ENCODE results near the gene RNF167.

Gene RNF167

DNA sequence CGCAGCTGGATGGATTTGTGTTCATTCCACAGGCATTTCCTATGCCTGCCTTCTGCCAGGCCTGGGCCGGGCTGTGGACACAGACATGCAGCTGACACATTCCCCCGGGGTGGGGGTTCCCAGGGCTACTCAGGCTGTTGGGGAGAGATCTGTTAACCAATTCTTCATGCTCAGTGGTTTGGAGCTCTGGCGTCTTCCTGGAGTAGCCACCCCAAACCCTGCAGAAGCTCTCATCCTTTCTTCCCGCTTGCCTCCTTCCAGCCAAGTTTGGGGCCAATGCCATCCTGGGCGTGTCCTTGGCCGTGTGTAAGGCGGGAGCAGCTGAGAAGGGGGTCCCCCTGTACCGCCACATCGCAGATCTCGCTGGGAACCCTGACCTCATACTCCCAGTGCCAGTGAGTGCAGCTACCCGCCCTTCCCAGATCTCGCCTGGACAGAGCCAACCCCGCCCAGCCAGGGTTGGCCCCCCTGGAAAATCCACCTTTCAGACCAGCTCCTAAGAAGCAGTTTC is 13.4 kb downstream of the RNF167 start:
- DNase-seq (ENCODE audit: low read depth in 2 of 2), result no peak

DNA sequence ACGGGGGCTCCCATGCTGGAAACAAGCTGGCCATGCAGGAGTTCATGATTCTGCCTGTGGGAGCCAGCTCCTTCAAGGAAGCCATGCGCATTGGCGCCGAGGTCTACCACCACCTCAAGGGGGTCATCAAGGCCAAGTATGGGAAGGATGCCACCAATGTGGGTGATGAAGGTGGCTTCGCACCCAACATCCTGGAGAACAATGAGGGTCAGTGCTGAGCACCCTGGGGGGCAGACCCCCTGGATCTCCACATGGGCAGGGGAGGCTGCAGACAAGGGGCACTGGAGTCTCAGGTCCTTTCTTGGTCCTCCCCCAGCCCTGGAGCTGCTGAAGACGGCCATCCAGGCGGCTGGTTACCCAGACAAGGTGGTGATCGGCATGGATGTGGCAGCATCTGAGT is 15.0 kb downstream of the RNF167 start:
- DNase-seq (ENCODE audit: low read depth in 2 of 2), result no peak

DNA sequence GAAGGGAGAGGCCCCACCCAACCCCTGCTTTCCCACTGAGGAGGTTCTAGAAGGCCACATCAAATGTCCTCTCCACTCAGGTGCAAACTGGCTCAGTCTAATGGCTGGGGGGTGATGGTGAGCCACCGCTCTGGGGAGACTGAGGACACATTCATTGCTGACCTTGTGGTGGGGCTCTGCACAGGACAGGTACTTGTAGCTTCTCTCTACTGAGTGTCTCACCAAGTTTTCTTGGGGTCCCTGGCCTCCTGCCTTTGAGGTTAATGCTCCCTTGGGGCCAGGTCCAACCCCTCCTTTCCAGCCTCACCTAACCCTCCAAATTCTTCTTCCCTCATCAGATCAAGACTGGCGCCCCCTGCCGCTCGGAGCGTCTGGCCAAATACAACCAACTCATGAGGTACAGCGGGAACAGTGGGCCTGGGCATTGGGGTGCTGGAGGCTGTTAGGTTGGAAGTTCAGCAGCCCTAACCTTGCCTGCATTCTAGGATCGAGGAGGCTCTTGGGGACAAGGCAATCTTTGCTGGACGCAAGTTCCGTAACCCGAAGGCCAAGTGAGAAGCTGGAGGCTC is 16.5 kb downstream of the RNF167 start:
- DNase-seq (ENCODE audit: low read depth in 2 of 2), result peak; percentile 26 to 29

DNA sequence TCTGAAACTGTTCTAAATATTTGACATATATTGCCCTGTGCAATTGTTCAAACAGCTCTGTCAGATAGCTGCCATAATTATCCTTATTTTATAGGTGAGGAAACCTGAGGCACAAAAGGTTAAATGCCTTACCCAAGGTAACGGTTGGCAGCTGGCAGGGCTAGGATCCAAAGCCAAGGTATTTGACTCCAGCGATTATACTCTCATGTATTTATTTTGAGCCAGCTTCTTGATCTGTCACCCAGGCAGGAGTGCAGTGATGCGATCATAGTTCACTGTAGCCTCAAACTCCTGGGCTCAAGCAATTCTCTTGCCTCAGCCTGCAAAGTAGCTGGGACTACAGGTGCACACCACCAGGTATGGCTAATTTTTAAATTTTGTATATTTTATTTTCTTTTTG is 18.0 kb downstream of the RNF167 start:
- no peak for DNase-seq (ENCODE audit: low read depth in 2 of 2)

DNA sequence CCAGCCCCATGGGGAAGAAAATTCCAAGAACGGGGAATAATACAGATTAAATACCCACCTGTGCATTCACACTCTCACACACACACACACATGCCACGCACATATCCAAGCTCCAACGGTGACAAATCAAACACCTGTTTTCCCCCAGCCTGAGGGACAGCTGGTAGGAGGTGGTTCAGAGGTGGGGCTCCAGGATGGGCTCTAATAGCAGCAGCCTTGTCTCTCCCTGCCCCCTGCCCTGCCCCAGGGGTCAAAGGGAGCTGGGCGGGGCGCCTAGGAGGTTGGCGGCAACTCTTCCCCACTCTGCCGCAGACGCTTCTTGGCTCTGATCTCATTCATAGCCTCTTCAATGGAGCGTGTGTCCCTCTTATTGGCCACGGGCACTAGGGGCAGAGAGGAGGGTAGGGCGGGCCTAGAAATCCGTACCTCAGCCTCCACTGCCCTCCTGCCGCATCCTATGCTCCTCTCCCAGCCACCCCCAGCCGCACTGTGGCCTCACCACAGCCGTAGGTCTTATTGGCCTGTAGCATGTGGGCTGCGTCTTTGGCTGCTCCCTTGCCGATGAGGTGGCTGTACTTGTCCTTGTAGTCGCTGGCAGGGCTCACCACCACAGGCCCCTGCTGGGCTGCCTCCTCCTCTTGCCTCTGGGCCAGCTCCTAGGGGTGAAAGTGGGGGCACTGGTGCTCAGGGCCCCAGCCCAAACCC is 19.3 kb downstream of the RNF167 start:
- DNase-seq (ENCODE audit: low read depth in 2 of 2), result no peak

DNA sequence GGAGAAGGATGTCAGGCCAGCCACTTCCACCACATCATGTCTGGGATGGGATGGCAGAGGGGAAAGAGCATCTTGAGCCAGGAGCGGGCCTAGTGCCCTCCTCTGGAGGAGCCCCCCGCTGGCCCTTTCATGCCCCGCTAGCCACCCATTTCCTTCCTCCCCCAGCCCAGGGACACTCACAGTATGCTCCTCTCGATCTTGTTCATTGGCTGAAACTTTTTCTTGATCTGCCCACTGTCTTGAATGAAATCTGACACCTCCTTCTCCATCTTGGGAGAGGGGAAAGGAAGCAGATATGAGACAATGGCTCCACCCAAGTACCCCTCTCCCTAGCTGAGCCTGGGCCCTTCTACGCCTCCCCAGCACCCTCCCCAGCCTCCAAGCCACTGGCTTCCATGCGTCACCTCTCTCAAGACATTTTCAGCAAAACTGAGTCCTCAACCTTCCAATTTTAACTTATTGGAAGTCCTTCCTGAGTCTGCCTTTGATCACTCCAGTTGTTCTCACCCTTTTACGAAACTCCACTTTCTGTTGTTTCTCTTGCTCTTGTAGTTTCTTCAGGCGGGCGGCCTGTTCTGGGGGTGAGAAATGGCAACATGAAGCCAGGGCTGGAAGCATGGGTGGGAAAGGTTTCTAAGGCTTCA is 20.3 kb downstream of the RNF167 start:
- no peak for DNase-seq (ENCODE audit: low read depth in 2 of 2)

DNA sequence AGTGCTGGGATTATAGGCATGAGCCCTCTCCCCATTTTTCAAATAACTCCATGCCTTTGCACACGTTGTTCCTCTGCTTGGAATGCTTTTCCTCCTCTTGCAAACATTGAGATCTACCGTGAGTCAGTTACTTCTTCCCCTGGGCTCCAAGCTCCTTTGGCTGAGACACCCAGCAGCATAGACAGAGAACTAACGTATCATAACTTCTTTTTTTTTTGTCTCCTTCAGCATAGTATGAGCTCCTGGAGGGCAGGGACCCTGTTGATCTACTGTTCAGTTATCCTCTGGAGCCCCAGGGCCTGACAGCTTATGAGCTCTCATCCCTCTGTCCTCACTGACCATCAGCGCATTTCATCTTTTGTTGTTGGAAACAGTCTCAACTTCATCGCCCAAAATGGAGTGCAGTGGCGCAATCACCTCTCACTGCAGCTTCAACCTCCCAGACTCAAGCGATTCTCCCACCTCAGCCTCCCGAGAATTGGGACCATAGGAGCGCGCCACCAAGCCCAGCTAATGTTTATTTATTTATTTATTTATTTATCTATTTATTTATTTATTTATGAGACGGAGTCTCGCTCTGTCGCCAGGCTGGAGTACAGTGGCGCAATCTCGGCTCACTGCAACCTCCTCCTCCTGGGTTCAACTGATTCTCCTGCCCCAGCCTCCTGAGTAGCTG is 25.4 kb downstream of the RNF167 start:
- DNase-seq (ENCODE audit: low read depth in 2 of 2), result no peak

DNA sequence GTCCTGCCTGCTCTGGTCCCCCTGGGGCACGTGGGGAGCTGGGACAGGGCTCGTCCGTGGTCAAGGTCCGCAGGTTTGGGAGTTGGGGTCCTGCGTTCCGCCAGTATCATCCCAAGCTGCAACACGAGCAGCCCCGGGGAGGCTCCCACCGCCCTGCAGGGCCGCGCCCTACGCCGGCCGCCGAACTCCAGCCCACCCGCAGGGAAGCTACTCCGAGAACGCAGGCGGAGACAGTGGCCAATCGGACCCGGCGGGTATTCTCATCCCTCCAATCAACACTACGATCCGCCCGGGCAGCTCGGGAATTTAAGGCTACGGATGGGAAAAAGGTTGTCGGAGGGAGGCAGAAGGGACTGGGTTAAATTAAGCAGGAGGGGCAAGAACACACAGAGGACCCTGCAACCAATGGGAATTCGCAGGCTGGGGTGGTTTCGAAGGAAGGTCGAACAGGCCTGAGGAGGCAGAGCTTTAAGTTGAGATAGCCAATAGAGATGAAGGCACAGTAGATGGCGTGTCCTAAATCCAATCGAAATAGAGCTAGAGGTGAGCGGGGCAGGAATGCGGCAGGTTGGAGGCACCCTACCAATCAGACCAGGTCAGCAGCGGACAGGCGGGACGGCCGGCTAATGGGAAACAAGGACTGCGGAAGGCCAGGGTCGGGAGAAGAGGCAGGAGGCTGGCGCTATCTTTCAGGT is 26.9 kb downstream of the RNF167 start:
- DNase-seq (ENCODE audit: low read depth in 2 of 2), result peak; percentile 80 to 81

DNA sequence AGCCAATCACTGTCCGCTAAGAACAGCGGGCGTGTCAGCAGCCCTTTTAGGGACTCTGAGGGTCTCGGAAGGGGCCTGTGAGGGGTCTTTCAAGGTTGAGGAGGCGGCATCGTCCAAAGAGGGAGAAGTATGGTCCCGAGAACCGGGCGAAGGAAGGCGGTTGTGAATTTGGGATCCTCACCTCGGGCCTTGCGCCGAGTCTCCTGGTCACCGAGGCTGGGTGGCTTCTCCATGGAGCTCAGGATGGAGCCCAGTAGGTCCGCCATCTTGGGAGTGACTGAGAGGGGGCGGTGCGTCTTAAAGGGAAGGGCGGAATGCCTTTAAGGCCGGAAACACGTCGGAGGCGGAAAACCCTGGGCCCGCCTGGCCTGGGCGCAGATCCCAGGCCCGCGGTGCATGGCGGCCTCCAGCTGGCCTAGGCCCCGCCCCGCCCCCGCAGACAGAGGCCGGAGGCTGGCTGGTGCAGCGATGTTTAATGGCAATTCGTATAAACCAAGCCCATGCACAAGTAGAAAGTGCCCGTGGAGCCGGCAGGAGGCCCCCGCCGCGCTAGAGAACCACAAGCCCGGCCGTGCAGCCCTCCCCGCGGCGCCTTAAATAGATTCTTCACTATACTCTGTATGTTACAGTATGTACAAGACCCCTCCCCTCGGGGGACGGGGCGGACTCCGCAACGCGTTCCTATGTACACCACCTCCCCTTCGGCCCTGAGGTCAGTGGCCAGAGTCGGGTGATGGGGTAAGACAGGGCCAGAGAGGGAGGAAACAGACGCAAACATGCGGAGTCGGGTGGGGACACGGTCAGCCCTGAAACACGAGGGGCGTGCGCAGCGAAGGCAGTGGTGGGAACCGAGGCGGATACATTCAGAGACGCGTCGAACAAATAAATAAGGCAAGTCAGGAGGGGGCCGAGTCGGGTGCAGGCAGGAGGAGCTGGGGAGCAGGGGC is 27.7 kb downstream of the RNF167 start, which contains the start of gene SPAG7:
TSS of gene SPAG7 (minus strand) at position 279 of the 947 bp plus-strand sequence. CDS start at position 266, 13 bp downstream.
- DNase-seq (ENCODE audit: low read depth in 2 of 2), result peak; percentile 90

DNA sequence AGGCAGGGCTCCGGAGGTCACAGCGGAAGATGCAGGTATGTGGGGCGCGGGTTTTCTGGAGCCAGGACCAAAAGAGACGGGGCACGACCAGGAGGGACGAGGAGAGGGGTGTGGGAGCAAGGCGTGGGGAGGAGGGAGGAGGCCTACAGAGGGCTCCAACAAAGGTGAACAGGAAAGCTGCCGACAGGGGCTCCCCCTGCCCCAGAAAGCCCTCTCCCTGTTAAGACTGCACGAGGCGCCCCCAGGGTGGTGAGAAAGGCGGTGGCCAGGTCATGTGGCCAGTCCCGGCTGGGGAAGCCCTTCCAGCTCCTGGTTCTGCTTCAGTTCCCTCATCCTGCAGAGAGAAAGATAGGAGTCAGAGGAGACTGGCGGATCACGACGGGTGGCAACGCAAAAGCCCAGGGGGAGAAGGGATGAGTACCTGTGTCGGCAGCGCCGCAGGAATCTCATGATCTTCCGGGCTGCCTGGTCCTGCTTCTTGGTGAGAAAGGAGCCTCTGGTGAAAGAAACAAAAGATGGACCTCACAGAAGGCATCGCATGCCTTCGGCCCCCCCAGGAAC is 28.5 kb downstream of the RNF167 start:
- peak in 1 of 2 donors; percentile 34 for DNase-seq (ENCODE audit: low read depth in 2 of 2)

DNA sequence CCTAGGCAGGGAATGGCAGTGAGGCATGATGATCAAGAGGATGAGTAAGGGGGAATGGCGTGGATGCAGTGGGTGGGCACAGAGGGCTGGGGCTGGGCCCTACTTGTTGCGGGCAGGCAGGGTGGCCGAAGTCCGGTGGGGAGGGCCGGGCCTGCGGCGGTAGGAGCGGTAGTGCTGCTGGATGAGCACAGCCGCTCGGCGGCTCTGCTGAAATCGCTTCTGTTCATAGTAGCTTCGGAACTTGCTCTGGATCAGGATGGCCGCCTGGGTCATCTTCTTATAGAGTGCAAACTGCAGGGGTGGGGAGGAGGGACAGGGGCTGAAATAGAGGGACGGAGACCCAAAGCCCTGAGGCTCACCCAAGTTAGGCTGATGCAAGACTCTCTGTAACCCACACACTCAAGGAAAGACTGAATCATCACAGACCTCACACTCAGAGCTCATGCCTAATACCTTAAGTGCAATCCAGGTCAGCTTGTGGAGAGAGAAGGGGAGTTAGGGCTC is 29.0 kb downstream of the RNF167 start:
- peak in 1 of 2 donors; percentile 23 for DNase-seq (ENCODE audit: low read depth in 2 of 2)

DNA sequence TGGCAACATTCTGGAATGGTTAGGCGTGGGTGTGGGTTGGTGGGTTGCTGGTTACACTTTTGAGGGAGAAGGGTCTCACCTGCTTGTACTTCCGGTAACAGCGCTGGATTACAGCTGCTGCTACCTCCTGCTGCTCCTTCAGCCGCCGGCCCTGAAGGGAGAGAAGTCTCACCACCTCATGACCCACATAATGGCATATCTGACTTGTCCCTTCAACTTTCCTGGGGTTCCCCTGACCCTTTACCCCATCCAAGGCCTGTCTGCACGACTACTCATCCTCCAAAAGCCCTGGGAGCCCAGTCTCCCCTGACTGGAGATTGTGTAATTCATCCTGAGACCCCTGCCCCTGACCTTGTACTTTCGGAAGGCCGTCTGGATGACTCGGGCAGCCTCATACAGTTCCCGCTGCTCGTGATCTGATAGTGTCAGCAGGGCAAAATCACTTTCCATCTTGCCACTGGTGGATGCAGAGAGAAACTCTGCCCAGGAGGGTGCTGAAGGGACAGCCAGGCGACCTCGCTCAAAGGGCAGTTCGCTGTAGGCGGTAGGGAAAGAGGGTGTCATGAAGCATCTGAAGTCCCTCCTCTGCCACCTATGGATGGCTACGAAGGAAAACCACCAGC is 29.6 kb downstream of the RNF167 start:
- DNase-seq (ENCODE audit: low read depth in 2 of 2), result peak; percentile 23 to 30

DNA sequence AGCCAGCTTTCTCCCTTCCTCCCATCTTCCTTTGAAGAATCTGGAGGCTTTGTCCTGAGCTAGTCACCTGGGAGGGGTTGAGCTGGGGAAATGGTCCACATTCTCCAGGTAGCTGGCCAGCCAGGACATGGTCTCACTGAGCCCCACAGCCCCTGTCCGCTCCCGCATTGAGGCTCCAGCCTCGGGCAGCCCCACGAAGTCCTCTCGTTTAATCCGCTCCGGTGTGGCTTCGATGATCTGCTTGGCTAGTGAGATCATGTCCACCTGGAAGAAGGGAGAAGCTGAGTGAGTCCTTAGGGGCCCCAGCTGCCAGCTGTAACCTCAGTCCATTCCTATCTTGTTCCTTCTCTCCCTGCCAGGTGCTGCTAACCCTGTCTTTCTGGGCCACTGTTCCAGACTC is 30.2 kb downstream of the RNF167 start:
- DNase-seq (ENCODE audit: low read depth in 2 of 2), result no peak

DNA sequence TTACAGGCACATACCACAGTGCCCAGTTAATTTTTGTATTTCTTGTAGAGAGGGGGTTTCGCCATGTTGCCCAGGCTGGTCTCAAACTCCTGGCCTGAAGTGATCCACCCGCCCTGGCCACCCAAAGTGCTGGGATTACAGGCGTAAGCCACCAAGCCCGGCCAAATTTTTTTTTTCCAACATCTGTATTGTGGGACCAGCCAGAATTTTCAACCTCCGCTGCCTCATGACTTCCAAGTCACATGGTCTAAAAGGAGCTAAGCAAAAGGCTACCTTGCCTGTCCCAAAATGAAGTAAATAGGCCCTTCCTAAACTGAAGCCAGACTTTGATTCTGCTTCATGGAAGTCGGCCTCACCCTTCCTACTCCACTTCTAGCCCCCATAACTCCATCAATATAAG is 31.8 kb downstream of the RNF167 start:
- DNase-seq (ENCODE audit: low read depth in 2 of 2), result no peak

DNA sequence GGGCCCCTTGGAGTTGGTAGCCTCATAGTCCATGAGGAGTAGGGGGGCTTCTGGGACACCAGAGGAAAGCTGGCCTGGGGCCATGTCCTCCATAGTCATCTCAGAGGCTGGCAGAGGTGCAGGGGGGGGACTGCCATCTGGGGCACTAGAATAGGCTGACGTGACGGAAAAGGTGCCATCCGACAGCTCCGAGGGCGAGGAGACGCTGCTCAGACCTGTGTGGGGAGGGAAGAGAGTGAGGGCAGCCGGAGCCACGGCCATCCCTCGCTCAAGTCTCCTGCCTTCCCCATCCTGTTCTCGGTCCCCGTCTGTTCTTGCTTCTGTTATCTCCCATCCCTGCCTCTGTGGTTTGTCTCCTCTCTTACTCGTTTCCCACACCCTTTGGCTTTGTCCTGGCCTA is 32.3 kb downstream of the RNF167 start:
- no peak for DNase-seq (ENCODE audit: low read depth in 2 of 2)

DNA sequence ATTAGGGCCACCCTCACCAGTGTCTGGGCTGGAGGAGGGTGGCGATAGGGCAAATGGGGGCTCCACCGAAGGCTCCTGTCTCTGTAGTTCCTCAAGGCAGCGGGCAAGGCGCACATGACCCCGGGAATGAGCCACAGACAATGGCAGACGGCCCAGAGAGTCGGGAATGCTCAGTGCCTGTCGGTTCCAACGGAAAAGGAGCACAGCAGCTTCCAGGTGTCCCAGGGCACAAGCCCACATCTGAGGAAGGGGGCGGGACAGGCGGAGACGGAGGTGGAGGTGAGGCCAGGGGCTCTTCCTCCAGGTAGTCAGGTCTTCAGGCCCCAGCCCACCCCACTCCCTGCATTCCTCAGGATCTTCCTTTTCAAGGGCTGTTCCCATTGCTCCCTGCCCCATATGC is 32.7 kb downstream of the RNF167 start:
- no peak for DNase-seq (ENCODE audit: low read depth in 2 of 2)

DNA sequence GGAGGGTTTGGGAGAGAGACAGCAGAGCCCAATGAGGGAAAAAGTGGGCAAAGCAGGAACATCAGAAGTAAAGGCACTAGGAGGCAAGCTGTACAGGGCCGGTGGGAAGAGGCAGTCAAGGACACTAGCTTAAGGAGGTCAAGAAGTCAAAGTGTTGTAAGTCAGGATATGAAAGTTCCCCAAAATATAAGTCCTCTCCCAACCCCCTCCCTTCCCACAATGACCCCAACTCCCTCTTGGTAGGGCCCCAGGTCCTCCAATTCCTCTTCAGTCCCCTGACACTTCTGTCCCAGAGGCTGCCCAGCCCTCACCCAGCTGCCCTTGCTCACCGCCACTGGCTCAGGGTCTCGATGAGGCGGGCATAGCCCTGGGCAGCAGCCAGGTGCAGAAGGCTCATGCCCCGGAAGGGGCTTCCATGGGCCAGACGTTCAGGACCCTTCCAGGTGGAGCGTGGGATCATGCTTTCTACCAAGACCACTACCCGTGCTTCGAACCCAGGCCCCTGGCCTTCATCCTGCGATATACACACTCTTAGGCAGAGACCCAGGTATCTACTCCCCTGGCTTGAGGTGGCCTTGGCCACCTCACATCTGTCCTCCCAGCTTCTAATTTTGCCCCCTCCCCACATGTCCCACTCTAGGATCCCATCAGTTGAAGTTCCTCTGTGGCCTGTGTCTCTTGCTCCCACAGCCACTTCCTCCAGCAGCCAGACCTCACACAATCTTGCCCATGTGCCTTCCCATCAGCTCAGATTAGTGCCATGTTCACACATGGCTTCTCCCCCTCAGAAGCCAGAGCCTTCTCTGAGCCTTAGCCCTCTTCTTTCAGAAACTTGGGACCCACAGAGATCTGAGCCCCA is 33.4 kb downstream of the RNF167 start:
- no peak for DNase-seq (ENCODE audit: low read depth in 2 of 2)

DNA sequence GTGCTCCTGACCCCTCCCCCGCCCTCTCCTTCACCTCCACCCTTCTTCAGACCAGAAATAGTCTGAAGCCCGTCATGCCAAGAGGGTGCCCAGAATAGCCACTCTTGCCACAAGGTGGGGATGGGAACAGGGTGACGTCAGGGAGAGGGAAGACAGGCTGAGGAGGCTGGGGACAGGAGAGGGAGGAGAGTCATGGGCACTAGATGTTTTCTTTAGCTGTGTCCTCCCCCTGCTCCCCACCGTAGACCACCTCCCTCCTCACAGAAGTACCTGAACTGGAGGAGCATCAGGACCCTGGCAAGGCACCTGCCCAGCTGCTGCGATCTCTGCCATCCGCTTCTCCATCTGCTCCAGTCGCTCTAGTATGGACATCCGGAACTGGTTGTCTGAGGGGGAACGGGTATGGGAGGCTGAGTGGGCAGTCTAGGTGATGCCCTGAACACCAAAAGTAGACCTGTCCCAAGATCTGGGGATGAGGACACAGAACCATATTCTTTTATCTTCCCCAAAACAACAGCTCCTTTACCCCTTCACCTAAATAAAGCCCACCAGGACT is 34.1 kb downstream of the RNF167 start:
- DNase-seq (ENCODE audit: low read depth in 2 of 2), result no peak

Measured in stimulated activated CD8-positive, alpha-beta memory T cell treated with anti-CD3 and anti-CD28 coated beads, Interleukin-2, amount 100 ng/mL, for 48 hours (primary cell).